GM06990 (cell line): ENCODE measurements around the gene NR4A1.

ENCODE experiments used
- DNase-seq: peaks from one replicate; pipeline ENCODE4 v3.0.0-alpha.2; 2011; ENCODE audit not compliant: insufficient read length; ENCODE audit errors: extremely low read depth
- H3K27me3 ChIP-seq: replicated peaks from 2 replicates; pipeline ENCODE4 v1.6.0; 2011; ENCODE audit warnings: low read length; ENCODE audit not compliant: control insufficient read depth, insufficient read depth
- H3K36me3 ChIP-seq: 2 replicates; pipeline ENCODE4 v1.5.1; 2011; ENCODE audit warnings: low read length; ENCODE audit not compliant: control insufficient read depth, insufficient read depth
- H3K4me3 ChIP-seq: replicated peaks from 2 replicates; pipeline ENCODE4 v1.5.1; 2011; ENCODE audit warnings: low read depth, mild to moderate bottlenecking, control low read depth, low read length
- CTCF ChIP-seq: IDR thresholded peaks from 2 replicates; pipeline ENCODE4 v1.5.1; 2011; ENCODE audit warnings: low read length, control low read depth, mild to moderate bottlenecking, inconsistent platforms; ENCODE audit not compliant: insufficient read depth, poor library complexity, severe bottlenecking

Gene NR4A1

GRCh38 chr12:52063981-52064649 is 12.9 kb downstream of the NR4A1 start:
- no peak for TF ChIP-seq CTCF
- no peak for DNase-seq
- no peaks in the 10 kb centered on the region for H3K36me3 ChIP-seq
- no peak overlapping the region for H3K4me3 ChIP-seq
- no peaks in the 10 kb centered on the region; the same call in 1 of the 2 replicates for H3K27me3 ChIP-seq

DNA sequence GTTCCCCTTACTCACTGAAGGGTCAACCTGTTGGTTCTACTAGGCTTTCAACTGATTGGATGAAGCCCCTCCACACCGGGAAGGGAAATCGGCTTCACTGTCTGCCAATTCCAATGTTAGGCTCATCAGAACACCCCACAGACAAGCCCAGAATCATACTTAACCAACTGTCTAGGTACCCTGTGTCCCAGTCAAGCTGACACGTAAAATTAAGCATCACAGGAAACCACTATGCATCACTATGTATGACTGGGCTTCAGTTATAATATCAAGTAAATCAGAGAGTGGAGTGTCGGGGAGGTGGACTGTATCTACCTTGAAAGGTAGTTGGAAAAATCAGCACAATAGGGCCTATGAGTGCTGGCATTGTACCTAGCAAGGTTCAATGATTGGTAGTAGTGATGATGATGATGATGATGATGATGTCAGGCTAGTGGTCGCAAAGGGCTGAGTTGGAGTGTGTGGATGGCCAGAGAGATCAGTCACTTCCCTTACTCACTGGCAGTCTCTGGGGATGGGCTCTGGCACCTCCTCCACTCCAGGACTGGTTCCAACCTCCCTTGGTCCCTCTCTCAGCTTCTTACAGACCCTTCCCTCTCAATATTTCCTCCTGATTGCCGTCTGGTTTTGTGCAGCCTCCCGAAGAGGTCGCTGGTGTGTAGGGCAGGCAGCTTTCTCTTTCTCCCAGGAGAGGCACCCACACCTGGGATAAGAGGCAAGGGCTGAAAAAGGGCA is 15.3 kb downstream of the NR4A1 start:
- DNase-seq: no peak
- Histone ChIP-seq H3K36me3 (no peaks in the 10 kb centered on the region), H3K4me3 (no peak overlapping the region), H3K27me3 (no peaks in the 10 kb centered on the region; the same call in 1 of the 2 replicates)
- no peak for TF ChIP-seq CTCF

DNA sequence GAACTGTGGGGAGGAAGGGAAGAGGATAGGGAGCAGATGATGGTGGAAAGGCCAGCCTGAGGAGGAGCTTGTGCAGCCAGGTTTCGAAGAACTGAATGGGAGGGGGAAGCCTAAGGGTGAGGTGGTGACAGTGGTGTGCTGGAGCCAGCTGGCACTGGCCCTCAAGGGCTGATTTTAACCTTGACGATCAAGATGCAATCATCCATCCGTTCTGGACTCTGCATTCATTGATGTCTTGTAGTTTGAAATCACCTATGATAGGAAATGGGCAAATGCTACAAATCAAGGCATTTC is 15.8 kb downstream of the NR4A1 start:
- TF ChIP-seq CTCF: no peak
- no peak for DNase-seq
- no peaks in the 10 kb centered on the region; the same call in 1 of the 2 replicates for H3K27me3 ChIP-seq

GRCh38 chr12:52069327-52070184 is 18.3 kb downstream of the NR4A1 start, which contains the start of gene ATG101:
Gene ATG101 (plus strand): TSS chr12:52069978. CDS start chr12:52073651, 3,673 bp downstream.
- Histone ChIP-seq H3K27me3 (no peaks in the 10 kb centered on the region), H3K4me3 (peak within 1 kb of the TSS; percentile 94), H3K36me3 (peaks cover 8% of the 10 kb centered on the region)
- DNase-seq: peak; percentile 94
- TF ChIP-seq CTCF: peak; percentile 98

More for the DNA sequence above, 15.8 kb downstream of the NR4A1 start:
- Histone ChIP-seq H3K4me3 (no peak overlapping the region), H3K36me3 (no peaks in the 10 kb centered on the region)

DNA sequence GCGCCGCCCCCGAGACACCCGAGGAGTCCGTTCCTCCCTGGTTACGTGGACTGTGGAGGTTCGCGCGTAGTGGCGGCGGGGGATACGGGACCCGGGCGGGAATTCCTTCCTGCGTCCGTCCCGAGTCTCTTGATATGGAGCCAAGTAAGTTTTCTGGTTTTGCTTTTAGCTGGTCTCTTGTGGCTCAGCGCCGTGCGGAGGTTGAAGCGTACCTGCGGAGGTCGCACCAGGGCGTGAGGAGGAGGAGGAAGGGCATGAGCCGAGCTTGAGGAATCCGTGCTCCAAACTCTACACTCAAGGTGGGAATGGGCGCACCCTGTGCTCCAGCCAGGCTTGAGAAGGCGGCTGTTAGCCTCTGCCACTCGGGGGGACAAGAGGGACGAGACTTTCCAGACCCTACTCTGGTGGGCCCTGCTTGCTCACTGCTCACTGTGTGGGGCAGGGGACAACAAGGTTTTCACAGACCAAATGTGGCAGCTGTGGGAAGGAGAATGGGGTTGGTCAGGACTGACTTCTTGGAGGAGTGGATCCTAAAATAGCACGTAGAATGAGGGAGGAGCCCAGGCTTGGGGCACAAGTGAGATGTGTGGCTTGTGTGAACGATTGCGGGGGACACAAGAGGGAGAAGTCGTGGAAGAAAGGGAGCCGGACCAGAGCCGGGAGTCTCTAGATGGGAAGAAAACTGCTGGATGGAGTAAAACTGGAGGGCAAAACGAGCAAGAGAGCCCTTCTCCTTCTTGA is 19.1 kb downstream of the NR4A1 start:
- no peak for DNase-seq
- Histone ChIP-seq H3K4me3 (peak overlapping the region; percentile 94), H3K27me3 (no peaks in the 10 kb centered on the region), H3K36me3 (peaks cover 14% of the 10 kb centered on the region)
- no peak for TF ChIP-seq CTCF
